Inferior parietal cortex (tissue), 1 donor: ENCODE results near the gene ATF4.

Experiments used
- DNase-seq: peaks from one replicate; pipeline ENCODE4 v3.0.0-alpha.2; 2016; ENCODE audit errors: extremely low spot score

The ATF4 gene

GRCh38 chr22:39520226-39521105 is at the start of gene ATF4:
ATF4 (plus strand) TSS chr22:39520562; CDS start chr22:39521446, 884 bp downstream.
- DNase-seq: peak; percentile 92

GRCh38 chr22:39471381-39472141 is 48.8 kb upstream of the ATF4 start:
- DNase-seq: no peak

GRCh38 chr22:39472570-39473556 is 47.5 kb upstream of the ATF4 start:
- no peak for DNase-seq

- no peak for DNase-seq
Observed at GRCh38 chr22:39473851-39474250, 46.5 kb upstream of the ATF4 start.

- no peak for DNase-seq
Observed at GRCh38 chr22:39474351-39475111, 45.8 kb upstream of the ATF4 start.

GRCh38 chr22:39475337-39475736 is 45.0 kb upstream of the ATF4 start:
- no peak for DNase-seq

- no peak for DNase-seq
Observed at GRCh38 chr22:39475902-39476301, 44.5 kb upstream of the ATF4 start.

GRCh38 chr22:39476664-39477063 is 43.7 kb upstream of the ATF4 start:
- DNase-seq: no peak

- DNase-seq: no peak
Observed at GRCh38 chr22:39477542-39477941, 42.8 kb upstream of the ATF4 start.

GRCh38 chr22:39478441-39478850 is 41.9 kb upstream of the ATF4 start:
- no peak for DNase-seq

GRCh38 chr22:39479254-39479653 is 41.1 kb upstream of the ATF4 start:
- no peak for DNase-seq

- DNase-seq: no peak
Observed at GRCh38 chr22:39480557-39480956, 39.8 kb upstream of the ATF4 start.

- DNase-seq: no peak
Observed at GRCh38 chr22:39481054-39481453, 39.3 kb upstream of the ATF4 start.

GRCh38 chr22:39481595-39481994 is 38.8 kb upstream of the ATF4 start:
- no peak for DNase-seq

GRCh38 chr22:39482768-39483167 is 37.6 kb upstream of the ATF4 start:
- no peak for DNase-seq

- DNase-seq: no peak
Observed at GRCh38 chr22:39486951-39487825, 33.2 kb upstream of the ATF4 start.

GRCh38 chr22:39487826-39488520 is 32.4 kb upstream of the ATF4 start:
- DNase-seq: no peak

- no peak for DNase-seq
Observed at GRCh38 chr22:39488563-39489083, 31.7 kb upstream of the ATF4 start.
